Epithelial cell of esophagus (primary cell): ENCODE results near the gene FAM227A.

Experiments
- DNase-seq: peaks from one replicate; pipeline ENCODE4 v3.0.0; 2010; ENCODE audit warnings: low read depth
- H3K4me3 ChIP-seq: 2 replicates; pipeline ENCODE4 v1.5.1; 2011; ENCODE audit warnings: mild to moderate bottlenecking, low read length, control low read depth
- TF ChIP-seq, protein P1 (sequence below): IDR thresholded peaks from 2 replicates; pipeline ENCODE4 v1.5.1; 2011; ENCODE audit warnings: low read depth, mild to moderate bottlenecking, low read length, control low read depth, inconsistent platforms; ENCODE audit not compliant: insufficient read depth; ENCODE audit errors: missing control alignments

The FAM227A gene

DNA sequence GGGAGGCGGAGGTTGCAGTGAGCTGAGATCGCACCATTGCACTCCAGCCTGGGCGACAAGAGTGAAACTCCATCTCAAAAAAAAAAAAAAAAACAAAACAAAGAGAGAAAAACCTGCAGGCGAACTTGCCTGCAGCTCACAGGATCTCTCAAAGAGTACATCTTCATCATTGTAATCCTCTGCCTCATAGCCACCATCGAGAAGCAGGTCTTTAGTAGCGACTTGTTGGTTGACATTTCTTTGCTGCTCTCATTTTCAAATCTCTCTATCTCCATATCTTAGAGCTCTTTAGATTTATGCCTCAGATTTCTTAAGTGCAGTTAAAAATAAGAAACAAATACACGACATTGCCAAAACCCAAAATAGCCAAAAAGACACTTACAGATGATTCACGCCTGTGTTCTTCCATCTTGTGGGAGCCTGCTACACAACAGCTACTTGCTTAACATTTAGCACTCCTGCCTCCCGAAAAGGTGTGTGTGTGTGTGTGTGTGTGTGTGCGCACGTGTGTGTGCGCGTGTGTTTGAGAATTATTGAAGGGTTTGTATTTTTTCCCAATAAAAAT is 14.6 kb downstream of the FAM227A start:
- DNase-seq: no peak
- TF ChIP-seq, protein P1, sequence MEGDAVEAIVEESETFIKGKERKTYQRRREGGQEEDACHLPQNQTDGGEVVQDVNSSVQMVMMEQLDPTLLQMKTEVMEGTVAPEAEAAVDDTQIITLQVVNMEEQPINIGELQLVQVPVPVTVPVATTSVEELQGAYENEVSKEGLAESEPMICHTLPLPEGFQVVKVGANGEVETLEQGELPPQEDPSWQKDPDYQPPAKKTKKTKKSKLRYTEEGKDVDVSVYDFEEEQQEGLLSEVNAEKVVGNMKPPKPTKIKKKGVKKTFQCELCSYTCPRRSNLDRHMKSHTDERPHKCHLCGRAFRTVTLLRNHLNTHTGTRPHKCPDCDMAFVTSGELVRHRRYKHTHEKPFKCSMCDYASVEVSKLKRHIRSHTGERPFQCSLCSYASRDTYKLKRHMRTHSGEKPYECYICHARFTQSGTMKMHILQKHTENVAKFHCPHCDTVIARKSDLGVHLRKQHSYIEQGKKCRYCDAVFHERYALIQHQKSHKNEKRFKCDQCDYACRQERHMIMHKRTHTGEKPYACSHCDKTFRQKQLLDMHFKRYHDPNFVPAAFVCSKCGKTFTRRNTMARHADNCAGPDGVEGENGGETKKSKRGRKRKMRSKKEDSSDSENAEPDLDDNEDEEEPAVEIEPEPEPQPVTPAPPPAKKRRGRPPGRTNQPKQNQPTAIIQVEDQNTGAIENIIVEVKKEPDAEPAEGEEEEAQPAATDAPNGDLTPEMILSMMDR: no peak
- H3K4me3 ChIP-seq: no peak overlapping the region

DNA sequence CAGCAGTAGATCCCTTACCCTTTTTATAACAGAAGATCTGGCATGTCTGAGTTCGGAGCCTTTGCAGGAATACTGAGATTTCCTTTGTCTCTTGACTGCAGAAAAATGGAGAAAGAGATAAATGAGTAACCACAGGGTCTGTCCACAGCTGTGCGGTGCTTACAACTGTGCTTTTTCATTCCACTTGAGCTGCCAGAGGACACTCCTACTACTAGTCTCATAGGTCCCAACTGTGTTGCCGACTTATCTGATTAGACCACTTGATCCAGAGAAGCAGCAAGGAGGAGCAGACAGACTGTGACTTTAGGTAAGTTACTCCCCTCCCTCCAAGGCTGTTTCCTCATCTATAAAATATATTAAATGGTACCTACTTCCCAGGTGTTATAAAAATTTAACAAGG is 17.5 kb downstream of the FAM227A start:
- no peak for DNase-seq
- no peak overlapping the region for H3K4me3 ChIP-seq
- TF ChIP-seq, protein P1: no peak

DNA sequence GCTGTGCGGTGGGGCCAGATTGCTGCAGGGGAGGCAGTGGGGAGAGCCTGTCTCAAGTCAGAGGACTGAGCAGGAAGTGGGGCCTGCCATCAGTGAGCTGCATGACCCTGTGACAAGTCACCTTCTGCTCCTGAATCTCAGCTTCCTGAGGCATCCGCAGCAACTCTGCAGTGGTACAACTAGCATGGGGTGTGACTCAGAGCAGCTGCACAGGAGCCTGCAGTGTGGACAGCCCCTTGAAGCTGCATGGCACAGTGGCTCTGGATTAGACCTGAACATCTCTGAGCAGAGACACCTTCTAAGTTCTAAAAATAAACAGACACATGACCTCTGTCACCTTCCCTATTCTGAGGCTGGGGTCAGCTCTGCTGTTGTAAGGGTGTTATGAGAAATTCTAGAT is 18.0 kb downstream of the FAM227A start:
- no peak overlapping the region for H3K4me3 ChIP-seq
- no peak for DNase-seq
- TF ChIP-seq, protein P1: no peak

DNA sequence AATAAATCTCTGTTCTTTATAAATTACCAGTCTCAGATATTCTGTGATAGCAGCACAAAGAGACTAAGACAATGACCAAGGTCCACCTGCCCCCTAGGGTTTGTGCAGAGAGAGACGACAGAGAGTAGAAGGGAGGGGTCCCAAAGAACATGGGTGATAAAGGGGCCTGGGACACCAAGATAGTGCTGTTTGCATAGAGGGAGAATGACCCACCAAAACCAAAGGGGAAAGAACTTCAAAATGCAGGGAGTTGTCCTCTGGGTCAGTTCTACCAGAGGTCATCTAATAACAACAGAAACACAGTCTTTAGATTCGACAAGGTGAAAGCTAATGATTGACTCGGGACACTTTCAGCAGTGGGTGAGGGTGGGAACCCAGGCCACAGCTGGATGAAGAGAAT is 23.7 kb downstream of the FAM227A start:
- TF ChIP-seq, protein P1: no peak
- DNase-seq: no peak
- no peak overlapping the region for H3K4me3 ChIP-seq

DNA sequence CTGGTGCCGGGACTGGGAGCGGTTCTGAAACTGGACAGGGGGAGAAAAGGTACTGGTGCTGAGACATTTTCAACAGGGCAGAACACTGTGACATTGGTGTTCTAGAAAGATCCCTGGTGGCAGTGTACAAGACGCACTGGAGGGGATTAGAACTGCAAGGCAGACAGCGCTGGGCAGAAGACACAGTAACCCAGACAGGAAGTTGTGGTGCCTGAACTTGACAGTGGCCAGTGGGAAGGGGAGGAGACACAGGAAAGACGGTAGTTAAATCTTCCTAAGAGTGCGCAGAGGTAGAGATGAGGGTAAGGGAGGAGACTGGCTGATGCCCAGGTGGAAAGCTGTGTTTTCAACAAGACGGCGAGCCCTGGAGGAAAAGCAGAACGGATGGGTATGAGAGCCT is 24.5 kb downstream of the FAM227A start:
- TF ChIP-seq, protein P1: no peak
- no peak for DNase-seq
- no peak overlapping the region for H3K4me3 ChIP-seq

DNA sequence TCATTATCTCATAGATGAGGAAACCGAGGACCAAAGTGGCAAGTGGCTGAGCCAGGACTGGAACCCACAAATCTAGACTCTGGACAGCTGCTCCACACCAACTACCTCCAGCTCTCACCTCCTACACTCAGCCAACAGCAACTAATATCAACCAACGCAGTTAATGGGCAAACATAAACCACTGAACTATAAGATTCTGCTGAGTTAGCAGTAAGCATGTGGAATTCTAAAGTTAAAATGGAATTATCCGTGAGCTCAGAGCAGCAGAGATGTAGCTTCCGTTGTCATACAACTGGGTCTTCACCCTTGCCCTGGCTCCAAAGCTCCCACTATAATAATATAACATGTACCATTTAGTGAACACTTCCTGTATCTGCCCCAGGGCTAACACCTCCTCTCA is 27.1 kb downstream of the FAM227A start:
- DNase-seq: no peak
- no peak overlapping the region for H3K4me3 ChIP-seq
- TF ChIP-seq, protein P1: no peak

DNA sequence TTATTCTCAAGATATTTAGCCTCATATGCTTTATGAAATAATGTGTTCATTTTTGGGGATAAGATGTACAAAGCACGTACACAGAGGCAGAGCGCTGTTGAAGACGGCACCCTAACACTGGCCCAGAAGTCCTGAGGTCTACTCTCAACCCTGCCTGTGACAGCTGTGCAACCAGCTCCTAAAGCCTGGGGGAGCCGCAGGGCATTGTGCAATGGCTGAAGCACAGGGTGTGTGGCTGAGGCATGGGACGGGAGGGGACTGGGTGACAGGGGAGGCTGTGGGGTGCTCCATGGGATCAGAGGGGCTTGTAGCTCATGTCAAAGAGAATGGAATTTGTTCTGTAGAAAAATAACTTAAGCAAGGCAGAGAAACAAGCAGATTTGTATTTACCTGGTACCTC is 27.7 kb downstream of the FAM227A start:
- DNase-seq: no peak
- H3K4me3 ChIP-seq: no peak overlapping the region
- TF ChIP-seq, protein P1: no peak
